HG03354 (cell line): ENCODE results near the gene JMJD8.
A peak's percentile ranks its signal among the peaks of the same experiment; 100 is the strongest.

Experiments used
- ATAC-seq: cut with Tn5 transposase; IDR thresholded peaks from one replicate; pipeline ENCODE4 v1.9.1; 2021; ENCODE audit warnings: mild to moderate bottlenecking; ENCODE audit not compliant: unreplicated experiment, poor library complexity, severe bottlenecking

The JMJD8 gene

GRCh38 chr16:647173-647902 lies 36.8 kb downstream of the JMJD8 start:
- no peak for ATAC-seq

- no peak for ATAC-seq
These were observed 37.4 kb downstream of the JMJD8 start for GRCh38 chr16:646679-647172.

- ATAC-seq = no peak
These were observed 38.1 kb downstream of the JMJD8 start for GRCh38 chr16:645852-646678.

- ATAC-seq = no peak
These were observed 39.6 kb downstream of the JMJD8 start for GRCh38 chr16:644556-644955.

- ATAC-seq = no peak
These were observed 41.1 kb downstream of the JMJD8 start for GRCh38 chr16:643050-643368.

GRCh38 chr16:642189-643049 lies 41.7 kb downstream of the JMJD8 start:
- ATAC-seq = peak; percentile 41

GRCh38 chr16:641326-642188 lies 42.6 kb downstream of the JMJD8 start, which contains the start of gene MCRIP2:
Gene MCRIP2, plus strand, starts transcription at chr16:641828. Its CDS starts 164 bp downstream, at chr16:641992.
- peak; percentile 48 for ATAC-seq

GRCh38 chr16:640614-641013 lies 43.5 kb downstream of the JMJD8 start:
- ATAC-seq = no peak

GRCh38 chr16:638836-639235 lies 45.3 kb downstream of the JMJD8 start:
- no peak for ATAC-seq

GRCh38 chr16:638034-638543 lies 46.0 kb downstream of the JMJD8 start:
- ATAC-seq = no peak

GRCh38 chr16:637081-638018 lies 46.8 kb downstream of the JMJD8 start:
- no peak for ATAC-seq

GRCh38 chr16:636206-637080 lies 47.7 kb downstream of the JMJD8 start, which contains the start of gene METTL26:
Gene METTL26, minus strand, starts transcription at chr16:636305. Its CDS starts 15 bp downstream, at chr16:636290.
- peak; percentile 86 for ATAC-seq

GRCh38 chr16:635573-636205 lies 48.4 kb downstream of the JMJD8 start:
- peak; percentile 6 for ATAC-seq

GRCh38 chr16:634996-635395 lies 49.1 kb downstream of the JMJD8 start:
- ATAC-seq = no peak

- ATAC-seq = no peak
These were observed 50.0 kb downstream of the JMJD8 start for GRCh38 chr16:634051-634670.
